Right lobe of liver (tissue), 4 donors: ENCODE results near the gene CEPT1.

Experiments used
- POLR2A ChIP-seq: fragments of 450-650 bp; IDR thresholded peaks from one replicate; pipeline ENCODE4 v1.6.1; 2017; ENCODE audit warnings: antibody characterized with exemption, mild to moderate bottlenecking
- TF ChIP-seq, protein P1 (sequence below), 4 donors: fragments of 200-600 bp in 3 of 4; fragments of 450-650 bp in 1 of 4; IDR thresholded peaks; one replicate each; pipeline versions ENCODE4 v1.5.1 to v1.8.0; 2016 to 2022; ENCODE audit warnings: antibody characterized with exemption in 4 of 4, mild to moderate bottlenecking in 2 of 4
- donor health status: DM: no; HTN: no; CAD: no.
- donor health status: DM: no; HTN: no; CAD: no.
- donor health status: DM: no; HTN: yes; CAD: no.

DNA sequence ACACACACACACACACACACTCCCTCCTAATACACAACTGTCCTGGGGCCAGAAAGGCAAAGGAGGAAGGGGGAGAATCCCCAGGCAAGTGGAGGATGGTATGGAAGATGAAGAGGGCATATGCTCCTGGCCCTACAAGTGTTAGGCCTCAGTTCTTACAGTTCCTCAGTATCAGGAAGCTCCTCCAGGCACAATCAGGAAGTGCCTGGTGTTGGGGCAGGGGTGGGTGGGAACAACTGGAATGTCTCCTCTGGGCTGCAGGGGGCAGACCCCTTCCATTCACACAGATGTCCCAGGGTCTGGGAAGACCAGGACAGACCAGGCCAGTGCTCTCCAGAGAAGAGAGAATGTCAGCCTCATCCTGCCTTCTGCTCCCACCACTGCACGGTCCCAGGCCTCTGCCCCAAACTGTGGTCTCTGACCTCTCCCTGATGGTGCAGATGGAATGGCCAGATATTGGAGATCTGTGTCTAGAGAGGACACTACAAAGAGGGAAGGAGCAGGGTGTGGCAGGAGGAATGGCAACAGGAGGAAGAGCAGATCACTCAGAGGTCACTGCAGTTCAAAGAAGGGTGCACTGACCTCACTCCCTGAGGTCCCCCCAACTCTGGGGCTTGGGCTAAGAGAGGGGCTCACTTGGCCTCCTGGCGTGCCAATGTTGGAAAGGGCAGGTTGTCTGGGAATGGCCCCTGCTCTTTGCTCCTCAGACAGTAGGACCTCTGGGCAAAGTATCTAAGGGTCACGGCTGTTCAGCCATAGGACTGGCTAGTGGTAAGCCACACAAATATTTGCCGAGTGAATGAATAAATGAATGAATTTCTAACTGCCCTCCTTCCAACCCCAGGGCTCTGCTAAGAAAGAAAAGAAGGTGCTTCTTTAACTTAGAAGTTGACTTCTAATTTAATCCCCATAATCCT is 62.9 kb downstream of the CEPT1 start:
- TF ChIP-seq, protein P1, sequence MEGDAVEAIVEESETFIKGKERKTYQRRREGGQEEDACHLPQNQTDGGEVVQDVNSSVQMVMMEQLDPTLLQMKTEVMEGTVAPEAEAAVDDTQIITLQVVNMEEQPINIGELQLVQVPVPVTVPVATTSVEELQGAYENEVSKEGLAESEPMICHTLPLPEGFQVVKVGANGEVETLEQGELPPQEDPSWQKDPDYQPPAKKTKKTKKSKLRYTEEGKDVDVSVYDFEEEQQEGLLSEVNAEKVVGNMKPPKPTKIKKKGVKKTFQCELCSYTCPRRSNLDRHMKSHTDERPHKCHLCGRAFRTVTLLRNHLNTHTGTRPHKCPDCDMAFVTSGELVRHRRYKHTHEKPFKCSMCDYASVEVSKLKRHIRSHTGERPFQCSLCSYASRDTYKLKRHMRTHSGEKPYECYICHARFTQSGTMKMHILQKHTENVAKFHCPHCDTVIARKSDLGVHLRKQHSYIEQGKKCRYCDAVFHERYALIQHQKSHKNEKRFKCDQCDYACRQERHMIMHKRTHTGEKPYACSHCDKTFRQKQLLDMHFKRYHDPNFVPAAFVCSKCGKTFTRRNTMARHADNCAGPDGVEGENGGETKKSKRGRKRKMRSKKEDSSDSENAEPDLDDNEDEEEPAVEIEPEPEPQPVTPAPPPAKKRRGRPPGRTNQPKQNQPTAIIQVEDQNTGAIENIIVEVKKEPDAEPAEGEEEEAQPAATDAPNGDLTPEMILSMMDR (IDR thresholded peaks at IDR 0.05) = no peak
- no peak for TF ChIP-seq POLR2A
